GM23248 (cell line): ENCODE measurements around the gene MVB12B. TPM values are rescaled to one million over a fixed set of nuclear protein-coding genes. Genes with fewer than 3 reads are reported as not detected.

Experiments
- DNase-seq: peaks from one replicate; pipeline ENCODE4 v3.0.0-alpha.2; 2015
- H2AFZ ChIP-seq: fragments of 200-600 bp; sonication (generic); 2 replicates; pipeline ENCODE4 v1.6.1; 2016; ENCODE audit warnings: antibody characterized with exemption
- H3F3A ChIP-seq: fragments of 200-600 bp; sonication (generic); 2 replicates; pipeline ENCODE4 v1.6.1; 2016; ENCODE audit warnings: mild to moderate bottlenecking, antibody characterized with exemption, mixed run types; ENCODE audit not compliant: insufficient read depth
- H3K27ac ChIP-seq: fragments of 200-600 bp; sonication (generic); 2 replicates; pipeline ENCODE4 v1.5.1; 2016; ENCODE audit warnings: mild to moderate bottlenecking
- H3K27me3 ChIP-seq: fragments of 200-600 bp; sonication (generic); replicated peaks from 2 replicates; pipeline ENCODE4 v1.6.1; 2016; ENCODE audit warnings: mild to moderate bottlenecking; ENCODE audit not compliant: insufficient read depth
- H3K36me3 ChIP-seq: fragments of 200-600 bp; sonication (generic); 2 replicates; pipeline ENCODE4 v1.6.1; 2016; ENCODE audit warnings: low read depth, mild to moderate bottlenecking
- H3K4me1 ChIP-seq: fragments of 200-600 bp; sonication (generic); 2 replicates; pipeline ENCODE4 v1.6.1; 2016; ENCODE audit warnings: mild to moderate bottlenecking; ENCODE audit not compliant: insufficient read depth
- H3K4me2 ChIP-seq: fragments of 200-600 bp; sonication (generic); one replicate; pipeline ENCODE4 v1.6.1; 2016; ENCODE audit warnings: mild to moderate bottlenecking; ENCODE audit not compliant: unreplicated experiment
- H3K4me3 ChIP-seq: fragments of 200-600 bp; sonication (generic); 2 replicates; pipeline ENCODE4 v1.5.1; 2016; ENCODE audit warnings: mild to moderate bottlenecking
- H3K79me2 ChIP-seq: fragments of 200-600 bp; sonication (generic); 2 replicates; pipeline ENCODE4 v1.6.1; 2016; ENCODE audit warnings: mild to moderate bottlenecking; ENCODE audit not compliant: insufficient read depth
- H3K9ac ChIP-seq: fragments of 200-600 bp; sonication (generic); 2 replicates; pipeline ENCODE4 v1.6.1; 2016; ENCODE audit warnings: mild to moderate bottlenecking
- H3K9me2 ChIP-seq: fragments of 200-600 bp; sonication (generic); 2 replicates; pipeline ENCODE4 v1.6.1; 2016; ENCODE audit warnings: mixed run types, mild to moderate bottlenecking, moderate library complexity; ENCODE audit not compliant: insufficient read depth
- H3K9me3 ChIP-seq: fragments of 200-600 bp; sonication (generic); one replicate; pipeline ENCODE4 v1.6.1; 2017; ENCODE audit warnings: low read depth
- H4K20me1 ChIP-seq: fragments of 200-600 bp; sonication (generic); 2 replicates; pipeline ENCODE4 v1.6.0; 2016; ENCODE audit not compliant: insufficient read depth
- EZH2 ChIP-seq: fragments of 200-600 bp; sonication (generic); IDR thresholded peaks from 2 replicates; pipeline ENCODE4 v1.6.1; 2018; ENCODE audit warnings: antibody characterized with exemption, mild to moderate bottlenecking; ENCODE audit not compliant: insufficient read depth, poor library complexity, severe bottlenecking
- EZH2phosphoT487 ChIP-seq: fragments of 200-600 bp; sonication (generic); IDR thresholded peaks from 2 replicates; pipeline ENCODE4 v1.6.1; 2018; ENCODE audit warnings: antibody characterized with exemption, moderate library complexity, mild to moderate bottlenecking, low read depth; ENCODE audit not compliant: insufficient read depth
- WGBS, 2 experiments: methylation state at CpG; one replicate each; pipeline ENCODE4 v1.1.6; 2015 to 2017; ENCODE audit warnings: low lambda C conversion rate in 2 of 2, low coverage in 1 of 2; ENCODE audit errors: missing lambda C conversion rate in 2 of 2; 5-methylcytosine and 5-hydroxymethylcytosine counted together
- in situ Hi-C: fragments of 300-500 bp; cut with MboI; formaldehyde crosslinking; loops from 2 replicates; pipeline ENCODE4 v1.15.0; 2020
- polyA plus RNA-seq: library from polyadenylated mRNA; unstranded; fragments of >200 nt; fragmentation: Nextera tagmentation; extraction: Ambion mirVana; gene quantifications from 2 replicates; pipeline ENCODE4 v1.2.1, GENCODE V29; 2016
- total RNA-seq: library from RNA; depleted of rRNA; stranded (reverse); fragments of >200 nt; shearing (Covaris generic); gene quantifications from 2 replicates; pipeline ENCODE4 v1.2.3, GENCODE V29; 2014

Gene MVB12B
- total and polyA plus RNA-seq, 2 experiments from 2014 or later = 2.4 to 5.5 TPM

DNA sequence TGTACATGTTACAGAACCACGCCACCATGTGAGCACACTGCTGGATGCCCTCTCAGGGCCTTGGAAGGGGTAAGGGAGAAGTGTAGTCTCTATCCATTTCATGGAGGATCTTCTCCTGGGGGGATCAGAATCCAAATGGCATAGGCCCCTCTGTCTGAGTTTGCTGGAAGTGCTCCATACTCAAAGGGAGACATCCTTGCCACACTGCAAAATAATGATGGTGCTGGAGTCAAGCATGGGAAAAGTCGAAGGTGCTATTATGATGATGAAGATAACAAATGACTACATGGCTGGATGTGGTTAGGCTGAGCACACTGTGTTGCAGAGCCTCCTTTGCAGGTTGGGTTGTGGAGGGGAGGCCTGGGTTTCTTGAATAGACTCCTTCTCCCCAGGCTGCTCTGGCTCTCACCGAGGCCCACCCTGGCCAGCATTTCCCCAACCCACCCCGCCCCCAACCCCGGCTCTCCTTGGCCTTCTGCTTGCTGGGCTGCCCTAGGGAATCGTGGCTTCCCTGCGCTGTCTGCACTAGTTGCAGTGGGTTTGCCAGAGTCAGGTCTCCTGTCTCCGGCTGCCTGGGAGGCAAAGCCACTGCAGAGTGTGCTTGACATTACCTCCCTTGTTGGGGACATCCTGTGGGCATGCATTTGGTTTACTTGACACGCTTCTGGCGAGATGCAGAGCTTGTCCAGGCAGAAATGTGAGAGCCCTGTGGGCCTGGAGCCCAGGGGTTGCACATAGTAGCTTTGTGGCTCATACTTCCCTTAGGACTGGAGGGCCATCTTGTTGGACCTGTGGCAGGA is 3.0 kb downstream of the MVB12B start:
- Histone ChIP-seq H3K4me3 (no peak overlapping the region), H3K36me3 (no peaks in the 10 kb centered on the region), H3K9me2 (no peaks in the 10 kb centered on the region), H3F3A (peaks cover 6% of the 10 kb centered on the region; the same call in 1 of the 2 replicates), H3K79me2 (peaks cover 28% of the 10 kb centered on the region), H2AFZ (no peak overlapping the region), H4K20me1 (no peaks in the 10 kb centered on the region), H3K4me1 (0 out of 2 replicates have a peak, but pooled peaks cover 4% of the 10 kb centered on the region), H3K9me3 (no peaks in the 10 kb centered on the region), H3K9ac (no peak overlapping the region), H3K4me2 (no peak overlapping the region), H3K27ac (no peak overlapping the region), H3K27me3 (no peaks in the 10 kb centered on the region)
- in situ Hi-C loops = no loop called here
- no peak for DNase-seq
- 88 to 92% methylated on average over 10 of the region's 10 CpGs for WGBS, 2 experiments
- TF ChIP-seq EZH2 (no peak), EZH2phosphoT487 (no peak)

DNA sequence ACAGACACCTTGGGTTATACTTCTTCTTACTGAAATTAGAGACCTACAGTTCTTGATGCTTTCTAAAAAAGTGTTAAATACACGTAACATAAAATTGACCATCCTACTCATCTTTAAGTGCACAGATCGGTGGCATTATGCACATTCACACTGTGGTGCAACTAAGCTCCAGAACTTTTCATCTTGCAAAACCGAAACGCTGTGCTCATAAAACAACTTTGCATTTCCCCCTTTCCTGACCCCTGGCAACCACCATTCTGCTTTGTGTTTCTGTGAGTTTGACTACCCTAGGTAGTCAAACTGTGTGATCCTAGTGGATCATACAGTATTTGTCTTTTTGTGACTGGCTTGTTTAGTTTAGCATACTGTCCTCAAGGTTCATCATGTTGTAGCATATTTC is 3.9 kb downstream of the MVB12B start:
- H3K9ac ChIP-seq = no peak overlapping the region
- H3K27ac ChIP-seq = no peak overlapping the region
- peaks cover 28% of the 10 kb centered on the region for H3K79me2 ChIP-seq
- H3F3A ChIP-seq = peaks cover under 1% of the 10 kb centered on the region; the same call in 1 of the 2 replicates
- no peaks in the 10 kb centered on the region for H3K9me3 ChIP-seq
- H3K27me3 ChIP-seq = no peaks in the 10 kb centered on the region
- H4K20me1 ChIP-seq = no peaks in the 10 kb centered on the region
- 0 out of 2 replicates have a peak, but pooled peaks cover 4% of the 10 kb centered on the region for H3K4me1 ChIP-seq
- DNase-seq = no peak
- H3K9me2 ChIP-seq = no peaks in the 10 kb centered on the region
- in situ Hi-C loops = no loop called here
- no peak overlapping the region for H3K4me3 ChIP-seq
- H3K4me2 ChIP-seq = no peak overlapping the region
- no peak overlapping the region for H2AFZ ChIP-seq
- no peaks in the 10 kb centered on the region for H3K36me3 ChIP-seq
- no peak for TF ChIP-seq EZH2phosphoT487
- no peak for TF ChIP-seq EZH2
- 94 to 99% methylated on average over 4 of the region's 4 CpGs for WGBS, 2 experiments

DNA sequence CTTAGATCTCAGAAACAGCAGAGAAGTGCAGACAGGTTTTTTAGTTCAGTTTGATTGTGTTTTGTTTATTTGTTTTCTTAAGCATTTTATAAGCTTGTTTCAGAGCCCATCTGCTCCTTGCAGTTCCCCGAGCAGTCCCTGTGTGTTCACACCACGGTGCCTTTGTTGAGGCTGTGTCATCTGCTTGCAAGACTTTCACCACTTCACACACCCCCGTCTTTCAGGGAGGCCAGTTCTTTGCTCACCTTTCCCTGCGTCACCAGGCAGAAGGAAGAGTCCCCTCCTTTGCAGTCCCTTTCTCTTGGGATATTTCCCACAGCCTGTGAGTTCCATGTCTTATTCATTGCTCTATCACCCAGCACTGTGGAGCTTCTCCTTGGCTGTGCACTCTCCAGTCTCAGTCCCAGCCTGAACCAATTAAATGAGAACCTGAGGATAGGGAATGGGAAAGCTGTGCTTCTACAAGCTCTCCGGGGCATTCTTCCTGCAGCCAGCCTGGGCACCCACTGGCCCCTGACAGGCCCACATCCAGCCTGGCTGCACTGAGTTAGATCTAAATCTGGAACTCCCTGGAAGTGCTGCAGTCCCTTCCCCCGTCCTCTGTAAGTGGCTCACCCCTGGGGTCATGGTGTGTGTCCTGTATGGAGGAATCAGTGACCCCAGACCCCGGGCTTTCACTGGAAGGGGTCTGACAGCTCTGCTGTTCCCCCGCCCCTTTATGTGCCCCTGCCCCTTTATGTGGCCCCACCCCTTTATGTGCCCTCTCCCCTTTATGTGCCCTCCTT is 5.5 kb downstream of the MVB12B start:
- Histone ChIP-seq H3K27ac (no peak overlapping the region), H2AFZ (no peak overlapping the region), H3K9ac (no peak overlapping the region), H3F3A (no peaks in the 10 kb centered on the region), H3K27me3 (no peaks in the 10 kb centered on the region), H3K9me3 (no peaks in the 10 kb centered on the region), H3K4me2 (no peak overlapping the region), H4K20me1 (no peaks in the 10 kb centered on the region), H3K79me2 (peaks cover 28% of the 10 kb centered on the region), H3K4me1 (0 out of 2 replicates have a peak, but pooled peaks cover 4% of the 10 kb centered on the region), H3K36me3 (no peaks in the 10 kb centered on the region), H3K9me2 (no peaks in the 10 kb centered on the region), H3K4me3 (no peak overlapping the region)
- DNase-seq = no peak
- TF ChIP-seq EZH2 (no peak), EZH2phosphoT487 (no peak)
- in situ Hi-C loops = no loop called here
- 80 to 81% methylated on average over 8 of the region's 8 CpGs for WGBS, 2 experiments

DNA sequence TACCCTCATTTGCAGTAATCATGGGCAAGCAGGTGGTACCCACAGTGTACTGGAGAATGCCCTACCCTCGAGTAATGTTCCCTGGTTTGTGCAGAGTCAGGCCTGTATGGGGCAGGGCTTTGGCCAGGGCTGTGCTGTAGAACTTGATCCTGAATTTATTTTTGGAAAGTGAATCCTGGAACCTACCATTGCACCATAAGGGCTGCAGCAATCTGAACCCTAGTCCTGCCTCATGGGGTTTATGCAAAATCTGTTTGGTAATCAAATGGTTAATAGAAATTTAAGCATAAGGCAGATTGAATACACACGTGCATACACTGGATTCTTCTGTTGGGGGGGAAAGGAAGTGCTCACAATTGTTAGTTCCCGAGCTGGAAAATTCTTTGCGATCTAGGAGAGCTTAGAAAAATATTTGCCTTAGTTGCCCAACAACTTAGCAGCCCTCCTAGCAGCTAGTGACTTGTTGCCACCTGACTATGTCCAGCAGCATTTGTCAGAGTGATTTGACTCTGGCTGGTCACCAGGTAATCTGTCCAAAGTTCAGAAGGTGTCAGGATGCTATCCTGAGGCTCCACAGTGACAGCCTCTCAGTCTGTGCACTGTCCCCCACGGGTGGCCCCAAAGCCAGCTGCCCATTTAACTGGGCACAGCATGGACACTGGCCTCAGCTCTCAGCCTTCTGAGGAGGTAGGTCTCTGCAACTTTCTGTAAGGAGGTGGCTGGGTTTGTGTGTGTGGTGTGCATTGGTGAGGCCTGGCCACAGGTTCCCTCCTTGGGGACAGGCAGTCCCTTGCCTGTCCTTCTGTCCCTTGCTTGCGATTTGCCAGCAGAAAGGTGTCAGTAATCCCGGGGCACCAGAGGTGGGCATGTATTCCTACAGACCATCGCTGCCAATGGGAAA is 8.3 kb downstream of the MVB12B start:
- WGBS, 2 experiments = 69 to 71% methylated on average over 8 of the region's 8 CpGs
- DNase-seq = no peak
- Histone ChIP-seq H3K9me3 (no peaks in the 10 kb centered on the region), H2AFZ (no peak overlapping the region), H3K9ac (no peak overlapping the region), H3K36me3 (no peaks in the 10 kb centered on the region), H4K20me1 (no peaks in the 10 kb centered on the region; the same call in 1 of the 2 replicates), H3K4me3 (no peak overlapping the region), H3F3A (no peaks in the 10 kb centered on the region), H3K27me3 (no peaks in the 10 kb centered on the region), H3K27ac (no peak overlapping the region), H3K79me2 (peaks cover 16% of the 10 kb centered on the region; the same call in 1 of the 2 replicates), H3K4me2 (no peak overlapping the region), H3K4me1 (no peaks in the 10 kb centered on the region), H3K9me2 (no peaks in the 10 kb centered on the region)
- in situ Hi-C loops = no loop called here
- TF ChIP-seq EZH2 (no peak), EZH2phosphoT487 (no peak)
